ENCODE data around the gene MICU2.

Gene MICU2

DNA sequence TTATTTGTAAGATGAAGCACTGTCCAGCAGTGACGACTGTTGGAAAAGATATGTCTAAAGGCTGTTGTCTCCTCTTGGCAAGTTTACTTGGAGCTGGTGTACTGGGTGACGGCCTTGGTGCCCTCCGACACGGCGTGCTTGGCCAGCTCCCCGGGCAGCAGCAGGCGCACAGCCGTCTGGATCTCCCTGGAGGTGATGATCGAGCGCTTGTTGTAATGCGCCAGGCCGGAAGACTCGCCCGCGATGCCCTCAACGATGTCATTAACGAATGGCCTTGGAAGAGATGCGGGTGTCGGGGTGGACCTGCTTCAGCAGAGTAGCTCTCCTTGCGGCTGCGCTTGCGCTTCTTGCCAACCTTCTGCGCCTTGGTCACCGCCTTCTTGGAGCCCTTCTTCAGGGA is 120.2 kb downstream of the MICU2 start:
- Histone ChIP-seq H2AFZ (ENCODE audit: low read length) (no peak overlapping the region), H3K4me2 (ENCODE audit: low read length) (no peak overlapping the region), H3K36me3 (ENCODE audit: insufficient read depth, low read length) (no peaks in the 10 kb centered on the region), H3K27ac (ENCODE audit: low read depth, low read length, poor library complexity, severe bottlenecking) (no peak overlapping the region), H3K9ac (ENCODE audit: low read length) (no peak overlapping the region), H3K4me1 (ENCODE audit: insufficient read depth, low read length, severe bottlenecking) (no peaks in the 10 kb centered on the region), H3K9me3 (ENCODE audit: low read length) (peaks cover 2% of the 10 kb centered on the region; the same call in 1 of the 2 replicates), H3F3A (ENCODE audit: insufficient read depth, low read length) (no peaks in the 10 kb centered on the region), H4K20me1 (ENCODE audit: insufficient read depth, low read length) (no peaks in the 10 kb centered on the region), H3K4me3 (ENCODE audit: low read depth, low read length, poor library complexity, severe bottlenecking) (no peak overlapping the region), H3K79me2 (ENCODE audit: insufficient read depth, low read length) (no peaks in the 10 kb centered on the region), H3K9me2 (ENCODE audit: low read depth, low read length) (no peaks in the 10 kb centered on the region), H3K27me3 (ENCODE audit: insufficient read depth, low read length) (no peaks in the 10 kb centered on the region)
- TF ChIP-seq, protein P1, sequence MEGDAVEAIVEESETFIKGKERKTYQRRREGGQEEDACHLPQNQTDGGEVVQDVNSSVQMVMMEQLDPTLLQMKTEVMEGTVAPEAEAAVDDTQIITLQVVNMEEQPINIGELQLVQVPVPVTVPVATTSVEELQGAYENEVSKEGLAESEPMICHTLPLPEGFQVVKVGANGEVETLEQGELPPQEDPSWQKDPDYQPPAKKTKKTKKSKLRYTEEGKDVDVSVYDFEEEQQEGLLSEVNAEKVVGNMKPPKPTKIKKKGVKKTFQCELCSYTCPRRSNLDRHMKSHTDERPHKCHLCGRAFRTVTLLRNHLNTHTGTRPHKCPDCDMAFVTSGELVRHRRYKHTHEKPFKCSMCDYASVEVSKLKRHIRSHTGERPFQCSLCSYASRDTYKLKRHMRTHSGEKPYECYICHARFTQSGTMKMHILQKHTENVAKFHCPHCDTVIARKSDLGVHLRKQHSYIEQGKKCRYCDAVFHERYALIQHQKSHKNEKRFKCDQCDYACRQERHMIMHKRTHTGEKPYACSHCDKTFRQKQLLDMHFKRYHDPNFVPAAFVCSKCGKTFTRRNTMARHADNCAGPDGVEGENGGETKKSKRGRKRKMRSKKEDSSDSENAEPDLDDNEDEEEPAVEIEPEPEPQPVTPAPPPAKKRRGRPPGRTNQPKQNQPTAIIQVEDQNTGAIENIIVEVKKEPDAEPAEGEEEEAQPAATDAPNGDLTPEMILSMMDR (IDR thresholded peaks at IDR 0.05; ENCODE audit: low read length) = no peak
- TF ChIP-seq EZH2 (IDR thresholded peaks at IDR 0.05; ENCODE audit: borderline replicate concordance, low read length) = no peak

- no peaks in the 10 kb centered on the region for H4K20me1 ChIP-seq (ENCODE audit: insufficient read depth, low read length)
- H3K4me1 ChIP-seq (ENCODE audit: insufficient read depth, low read length, severe bottlenecking) = peaks cover 5% of the 10 kb centered on the region
- no peak overlapping the region for H3K4me2 ChIP-seq (ENCODE audit: low read length)
- H3K9ac ChIP-seq (ENCODE audit: low read length) = no peak overlapping the region
- no peak overlapping the region for H3K4me3 ChIP-seq (ENCODE audit: low read depth, low read length, poor library complexity, severe bottlenecking)
- H3K27ac ChIP-seq (ENCODE audit: low read depth, low read length, poor library complexity, severe bottlenecking) = no peak overlapping the region
- no peaks in the 10 kb centered on the region for H3F3A ChIP-seq (ENCODE audit: insufficient read depth, low read length)
- H3K9me2 ChIP-seq (ENCODE audit: low read depth, low read length) = no peaks in the 10 kb centered on the region
- H3K27me3 ChIP-seq (ENCODE audit: insufficient read depth, low read length) = no peaks in the 10 kb centered on the region
- H3K79me2 ChIP-seq (ENCODE audit: insufficient read depth, low read length) = no peaks in the 10 kb centered on the region
- TF ChIP-seq EZH2 (IDR thresholded peaks at IDR 0.05; ENCODE audit: borderline replicate concordance, low read length) = no peak
- TF ChIP-seq, protein P1 (IDR thresholded peaks at IDR 0.05; ENCODE audit: low read length) = no peak
- no peaks in the 10 kb centered on the region for H3K36me3 ChIP-seq (ENCODE audit: insufficient read depth, low read length)
- H2AFZ ChIP-seq (ENCODE audit: low read length) = no peak overlapping the region
- H3K9me3 ChIP-seq (ENCODE audit: low read length) = peaks cover 2% of the 10 kb centered on the region; the same call in 1 of the 2 replicates
Measured at GRCh38 chr13:21481359-21481758, 122.6 kb downstream of the MICU2 start.

- TF ChIP-seq EZH2 (IDR thresholded peaks at IDR 0.05; ENCODE audit: borderline replicate concordance, low read length) = no peak
- TF ChIP-seq, protein P1 (IDR thresholded peaks at IDR 0.05; ENCODE audit: low read length) = peak; percentile 46; the same call in 1 of the 2 replicates
- H3K27me3 ChIP-seq (ENCODE audit: insufficient read depth, low read length) = no peaks in the 10 kb centered on the region
- no peaks in the 10 kb centered on the region for H3K9me3 ChIP-seq (ENCODE audit: low read length)
- no peak overlapping the region for H3K27ac ChIP-seq (ENCODE audit: low read depth, low read length, poor library complexity, severe bottlenecking)
- H3K9me2 ChIP-seq (ENCODE audit: low read depth, low read length) = no peaks in the 10 kb centered on the region
- H3K4me3 ChIP-seq (ENCODE audit: low read depth, low read length, poor library complexity, severe bottlenecking) = no peak overlapping the region
- no peak overlapping the region for H3K9ac ChIP-seq (ENCODE audit: low read length)
- no peak overlapping the region for H2AFZ ChIP-seq (ENCODE audit: low read length)
- peaks cover 5% of the 10 kb centered on the region for H3K4me1 ChIP-seq (ENCODE audit: insufficient read depth, low read length, severe bottlenecking)
- no peak overlapping the region for H3K4me2 ChIP-seq (ENCODE audit: low read length)
- H4K20me1 ChIP-seq (ENCODE audit: insufficient read depth, low read length) = no peaks in the 10 kb centered on the region
- H3K36me3 ChIP-seq (ENCODE audit: insufficient read depth, low read length) = no peaks in the 10 kb centered on the region
- no peaks in the 10 kb centered on the region for H3K79me2 ChIP-seq (ENCODE audit: insufficient read depth, low read length)
- no peaks in the 10 kb centered on the region for H3F3A ChIP-seq (ENCODE audit: insufficient read depth, low read length)
Measured at GRCh38 chr13:21478881-21479808, 124.8 kb downstream of the MICU2 start.
